Neutrophil (primary cell): ENCODE results near the gene PPP2R3B.

ENCODE experiments used
- H3K27ac ChIP-seq: fragments of 200-600 bp; sonication (generic); 2 replicates; pipeline ENCODE4 v1.5.1; 2016; ENCODE audit warnings: mild to moderate bottlenecking, moderate library complexity
- H3K27me3 ChIP-seq: fragments of 200-600 bp; sonication (generic); 2 replicates; pipeline ENCODE4 v1.6.0; 2016; ENCODE audit warnings: mild to moderate bottlenecking
- H3K36me3 ChIP-seq: fragments of 200-600 bp; sonication (generic); 2 replicates; pipeline ENCODE4 v1.5.1; 2017
- H3K4me1 ChIP-seq, 2 experiments: fragments of 200-600 bp in 1 of 2; sonication (generic) in 1 of 2; 1 replicate in 1 of 2; 2 replicates in 1 of 2; pipeline versions ENCODE4 v1.5.1 to v1.6.1; 2013 to 2016; ENCODE audit warnings: low read depth in 1 of 2, low read length in 1 of 2, mild to moderate bottlenecking in 1 of 2, moderate library complexity in 1 of 2; ENCODE audit not compliant: control insufficient read depth in 1 of 2, insufficient read depth in 1 of 2
- H3K4me3 ChIP-seq, 2 experiments: fragments of 200-600 bp in 1 of 2; sonication (generic) in 1 of 2; 1 replicate in 1 of 2; 2 replicates in 1 of 2; pipeline ENCODE4 v1.5.1; 2013 to 2016; ENCODE audit warnings: low read depth in 1 of 2, low read length in 1 of 2, mild to moderate bottlenecking in 1 of 2, moderate library complexity in 1 of 2
- H3K9me3 ChIP-seq: fragments of 200-600 bp; sonication (generic); 2 replicates; pipeline ENCODE4 v1.5.1; 2016
- CTCF ChIP-seq: fragments of 200-600 bp; sonication (generic); IDR thresholded peaks from 2 replicates; pipeline ENCODE4 v1.5.1; 2016; ENCODE audit warnings: antibody characterized with exemption

Gene PPP2R3B

GRCh38 chrX:314781-315595 is 71.7 kb downstream of the PPP2R3B start:
- peaks cover 46% of the 10 kb centered on the region for H3K36me3 ChIP-seq
- no peak overlapping the region for H3K27ac ChIP-seq
- TF ChIP-seq CTCF: no peak

GRCh38 chrX:314049-314448 is 72.7 kb downstream of the PPP2R3B start:
- H3K4me1 ChIP-seq: peaks cover 0 to 5% of the 10 kb centered on the region in 2 experiments
- no peak for TF ChIP-seq CTCF
- H3K27ac ChIP-seq: no peak overlapping the region
- no peaks in the 10 kb centered on the region for H3K27me3 ChIP-seq
- no peaks in the 10 kb centered on the region for H3K9me3 ChIP-seq
- H3K36me3 ChIP-seq: peaks cover 50% of the 10 kb centered on the region
- no peak overlapping the region for H3K4me3 ChIP-seq

More at GRCh38 chrX:314781-315595, 71.7 kb downstream of the PPP2R3B start:
- Histone ChIP-seq H3K4me1 (peaks cover 7 to 14% of the 10 kb centered on the region in 2 experiments), H3K4me3 (no peak overlapping the region), H3K27me3 (peaks cover 4% of the 10 kb centered on the region), H3K9me3 (no peaks in the 10 kb centered on the region)

GRCh38 chrX:313546-313945 is 73.2 kb downstream of the PPP2R3B start:
- no peak for TF ChIP-seq CTCF
- Histone ChIP-seq H3K4me1 (peaks cover 0 to 5% of the 10 kb centered on the region in 2 experiments), H3K9me3 (no peaks in the 10 kb centered on the region), H3K36me3 (peaks cover 53% of the 10 kb centered on the region), H3K4me3 (no peak overlapping the region), H3K27me3 (no peaks in the 10 kb centered on the region), H3K27ac (no peak overlapping the region)

- Histone ChIP-seq H3K27ac (no peak overlapping the region), H3K36me3 (peaks cover 60% of the 10 kb centered on the region), H3K27me3 (no peaks in the 10 kb centered on the region), H3K9me3 (no peaks in the 10 kb centered on the region), H3K4me1 (peaks cover 0 to 2% of the 10 kb centered on the region in 2 experiments), H3K4me3 (no peak overlapping the region)
- no peak for TF ChIP-seq CTCF
These were observed 73.9 kb downstream of the PPP2R3B start for GRCh38 chrX:312621-313331.

GRCh38 chrX:311156-312129 is 75.3 kb downstream of the PPP2R3B start:
- no peak for TF ChIP-seq CTCF
- H3K36me3 ChIP-seq: peaks cover 70% of the 10 kb centered on the region

More at GRCh38 chrX:311156-312129, 75.3 kb downstream of the PPP2R3B start:
- Histone ChIP-seq H3K4me3 (no peak overlapping the region), H3K27ac (no peak overlapping the region), H3K9me3 (no peaks in the 10 kb centered on the region), H3K4me1 (no peaks in the 10 kb centered on the region), H3K27me3 (no peaks in the 10 kb centered on the region)
